Measurements from ENCODE around the gene AGMO. TPM values are rescaled to one million over a fixed set of nuclear protein-coding genes. Genes with fewer than 3 reads are reported as not detected.

Gene AGMO
- polyA plus RNA-seq, 2 of the 4 experiments (the other 2 are of a cell fraction) = 2.6 to 7.9 TPM

GRCh38 chr7:15225981-15226380 is 335.8 kb downstream of the AGMO start (continued):
- TF ChIP-seq, protein P1, sequence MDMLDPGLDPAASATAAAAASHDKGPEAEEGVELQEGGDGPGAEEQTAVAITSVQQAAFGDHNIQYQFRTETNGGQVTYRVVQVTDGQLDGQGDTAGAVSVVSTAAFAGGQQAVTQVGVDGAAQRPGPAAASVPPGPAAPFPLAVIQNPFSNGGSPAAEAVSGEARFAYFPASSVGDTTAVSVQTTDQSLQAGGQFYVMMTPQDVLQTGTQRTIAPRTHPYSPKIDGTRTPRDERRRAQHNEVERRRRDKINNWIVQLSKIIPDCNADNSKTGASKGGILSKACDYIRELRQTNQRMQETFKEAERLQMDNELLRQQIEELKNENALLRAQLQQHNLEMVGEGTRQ (IDR thresholded peaks at IDR 0.05) = no peak

GRCh38 chr7:15219758-15220157 is 342.1 kb downstream of the AGMO start:
- POLR2A ChIA-PET = no interaction called here
- ATAC-seq (no peak), DNase-seq (ENCODE audit: low read depth in 1 of 2, low spot score in 1 of 2) (no peak), FAIRE-seq (no peak)
- Histone ChIP-seq H3K9me3 (no peaks in the 10 kb centered on the region), H3K4me2 (no peak overlapping the region), H3K4me3 (no peak overlapping the region), H3K4me1 (no peaks in the 10 kb centered on the region), H3K27ac (no peak overlapping the region)
- TF ChIP-seq FOSB (CRISPR knock-in tag; IDR thresholded peaks at IDR 0.05) = no peak
- 21% methylated on average over 1 of the region's 1 CpG for WGBS (ENCODE audit: missing lambda C conversion rate)
- CTCF ChIA-PET = no interaction called here

DNA sequence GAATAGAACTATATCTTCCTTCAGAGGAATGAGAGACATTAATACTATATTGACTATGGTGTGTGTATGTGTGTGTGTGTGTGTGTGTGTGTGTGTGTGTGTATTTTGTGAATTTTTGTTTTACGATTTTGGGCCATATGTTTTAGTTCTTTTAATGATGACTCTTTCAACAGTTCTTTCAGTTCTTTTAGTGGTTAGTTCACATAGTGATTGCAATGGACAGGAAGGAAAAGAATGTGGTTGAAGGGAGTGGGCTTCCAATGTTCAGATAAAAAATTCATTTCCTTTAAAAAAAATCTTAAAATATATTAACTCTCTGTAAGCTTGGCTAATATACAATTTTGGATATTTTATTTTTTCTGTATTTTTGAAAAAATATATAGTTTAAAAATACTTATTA is 343.6 kb downstream of the AGMO start:
- TF ChIP-seq SREBF2 (IDR thresholded peaks at IDR 0.05) (no peak), NFE2L2 (conservative IDR thresholded peaks at IDR 0.05; ENCODE audit: low read length) (no peak), HES2 (IDR thresholded peaks at IDR 0.05) (no peak), POLR2AphosphoS2 (conservative IDR thresholded peaks at IDR 0.05; ENCODE audit: low read length) (no peak), ZNF302 (CRISPR knock-in tag; IDR thresholded peaks at IDR 0.05) (no peak), EHF (CRISPR knock-in tag; IDR thresholded peaks at IDR 0.05) (no peak), FOSB (CRISPR knock-in tag; IDR thresholded peaks at IDR 0.05) (no peak), FOXS1 (CRISPR knock-in tag; IDR thresholded peaks at IDR 0.05) (no peak), RNF2 (IDR thresholded peaks at IDR 0.05; ENCODE audit: borderline replicate concordance, low read depth) (no peak), MYC (IDR thresholded peaks at IDR 0.05; ENCODE audit: borderline replicate concordance, low read length) (no peak)
- TF ChIP-seq, protein P2, sequence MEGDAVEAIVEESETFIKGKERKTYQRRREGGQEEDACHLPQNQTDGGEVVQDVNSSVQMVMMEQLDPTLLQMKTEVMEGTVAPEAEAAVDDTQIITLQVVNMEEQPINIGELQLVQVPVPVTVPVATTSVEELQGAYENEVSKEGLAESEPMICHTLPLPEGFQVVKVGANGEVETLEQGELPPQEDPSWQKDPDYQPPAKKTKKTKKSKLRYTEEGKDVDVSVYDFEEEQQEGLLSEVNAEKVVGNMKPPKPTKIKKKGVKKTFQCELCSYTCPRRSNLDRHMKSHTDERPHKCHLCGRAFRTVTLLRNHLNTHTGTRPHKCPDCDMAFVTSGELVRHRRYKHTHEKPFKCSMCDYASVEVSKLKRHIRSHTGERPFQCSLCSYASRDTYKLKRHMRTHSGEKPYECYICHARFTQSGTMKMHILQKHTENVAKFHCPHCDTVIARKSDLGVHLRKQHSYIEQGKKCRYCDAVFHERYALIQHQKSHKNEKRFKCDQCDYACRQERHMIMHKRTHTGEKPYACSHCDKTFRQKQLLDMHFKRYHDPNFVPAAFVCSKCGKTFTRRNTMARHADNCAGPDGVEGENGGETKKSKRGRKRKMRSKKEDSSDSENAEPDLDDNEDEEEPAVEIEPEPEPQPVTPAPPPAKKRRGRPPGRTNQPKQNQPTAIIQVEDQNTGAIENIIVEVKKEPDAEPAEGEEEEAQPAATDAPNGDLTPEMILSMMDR (IDR thresholded peaks at IDR 0.05) = no peak
- Histone ChIP-seq H3K4me2 (no peak overlapping the region), H3K4me3 (no peak overlapping the region), H3K9me3 (no peaks in the 10 kb centered on the region), H3K4me1 (no peaks in the 10 kb centered on the region), H3K27ac (no peak overlapping the region)
- CTCF ChIA-PET = no interaction called here
- no peak for FAIRE-seq
- POLR2A ChIA-PET = no interaction called here
- no peak for ATAC-seq
- DNase-seq (ENCODE audit: low read depth in 1 of 2, low spot score in 1 of 2) = no peak
- 68% methylated on average over 1 of the region's 1 CpG for WGBS (ENCODE audit: missing lambda C conversion rate)

DNA sequence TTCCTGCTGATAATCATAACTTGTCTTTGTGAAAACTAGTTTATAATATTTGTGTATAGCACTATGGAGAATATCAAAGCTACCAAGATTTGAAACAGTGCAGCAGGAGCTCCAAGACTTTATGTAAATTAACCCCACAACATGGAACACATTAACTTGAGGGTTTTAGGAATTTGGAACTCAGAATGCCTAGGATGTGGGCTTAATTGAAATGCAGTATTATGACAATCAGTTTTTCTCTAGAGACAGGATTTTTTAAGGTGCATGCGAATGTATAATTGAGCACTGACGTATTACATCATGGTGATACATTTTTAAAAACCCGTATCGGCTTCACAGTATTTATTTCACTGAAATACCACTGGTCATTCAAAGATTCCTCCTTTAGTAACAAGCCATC is 346.2 kb downstream of the AGMO start:
- DNase-seq (ENCODE audit: low read depth in 1 of 2, low spot score in 1 of 2) (no peak), ATAC-seq (no peak), FAIRE-seq (no peak)
- Histone ChIP-seq H3K27ac (no peak overlapping the region), H3K9me3 (no peaks in the 10 kb centered on the region), H3K4me2 (no peak overlapping the region), H3K4me3 (no peak overlapping the region), H3K4me1 (no peaks in the 10 kb centered on the region)
- CTCF ChIA-PET = no interaction called here
- POLR2A ChIA-PET = no interaction called here
- TF ChIP-seq HOXB5 (CRISPR knock-in tag; IDR thresholded peaks at IDR 0.05) (no peak), KDM5A (IDR thresholded peaks at IDR 0.05) (no peak), NR3C1 (IDR thresholded peaks at IDR 0.05) (no peak), CHD4 (IDR thresholded peaks at IDR 0.05; ENCODE audit: borderline replicate concordance) (no peak)
- TF ChIP-seq, protein P3, sequence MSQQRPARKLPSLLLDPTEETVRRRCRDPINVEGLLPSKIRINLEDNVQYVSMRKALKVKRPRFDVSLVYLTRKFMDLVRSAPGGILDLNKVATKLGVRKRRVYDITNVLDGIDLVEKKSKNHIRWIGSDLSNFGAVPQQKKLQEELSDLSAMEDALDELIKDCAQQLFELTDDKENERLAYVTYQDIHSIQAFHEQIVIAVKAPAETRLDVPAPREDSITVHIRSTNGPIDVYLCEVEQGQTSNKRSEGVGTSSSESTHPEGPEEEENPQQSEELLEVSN (IDR thresholded peaks at IDR 0.05; ENCODE audit: borderline replicate concordance, low read depth) = no peak
- TF ChIP-seq, protein P4, sequence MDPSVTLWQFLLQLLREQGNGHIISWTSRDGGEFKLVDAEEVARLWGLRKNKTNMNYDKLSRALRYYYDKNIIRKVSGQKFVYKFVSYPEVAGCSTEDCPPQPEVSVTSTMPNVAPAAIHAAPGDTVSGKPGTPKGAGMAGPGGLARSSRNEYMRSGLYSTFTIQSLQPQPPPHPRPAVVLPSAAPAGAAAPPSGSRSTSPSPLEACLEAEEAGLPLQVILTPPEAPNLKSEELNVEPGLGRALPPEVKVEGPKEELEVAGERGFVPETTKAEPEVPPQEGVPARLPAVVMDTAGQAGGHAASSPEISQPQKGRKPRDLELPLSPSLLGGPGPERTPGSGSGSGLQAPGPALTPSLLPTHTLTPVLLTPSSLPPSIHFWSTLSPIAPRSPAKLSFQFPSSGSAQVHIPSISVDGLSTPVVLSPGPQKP (IDR thresholded peaks at IDR 0.05; ENCODE audit: low read depth, low read length) = no peak
- TF ChIP-seq, protein P2 (IDR thresholded peaks at IDR 0.05) = no peak
- WGBS (ENCODE audit: missing lambda C conversion rate) = 75% methylated on average over 4 of the region's 4 CpGs
